Bone marrow (tissue), 2 donors: Measurements from ENCODE around the gene CMIP.
"Not testable (repeated sequence)": the region's sequence is repeated elsewhere in the genome, so short reads cannot be mapped to it uniquely, and the experiment has no call there.

Experiments used
- DNase-seq, 2 donors: peaks; one replicate each; lab custom pipeline; 2025; lab: John Stamatoyannopoulos, UW

The CMIP gene

DNA sequence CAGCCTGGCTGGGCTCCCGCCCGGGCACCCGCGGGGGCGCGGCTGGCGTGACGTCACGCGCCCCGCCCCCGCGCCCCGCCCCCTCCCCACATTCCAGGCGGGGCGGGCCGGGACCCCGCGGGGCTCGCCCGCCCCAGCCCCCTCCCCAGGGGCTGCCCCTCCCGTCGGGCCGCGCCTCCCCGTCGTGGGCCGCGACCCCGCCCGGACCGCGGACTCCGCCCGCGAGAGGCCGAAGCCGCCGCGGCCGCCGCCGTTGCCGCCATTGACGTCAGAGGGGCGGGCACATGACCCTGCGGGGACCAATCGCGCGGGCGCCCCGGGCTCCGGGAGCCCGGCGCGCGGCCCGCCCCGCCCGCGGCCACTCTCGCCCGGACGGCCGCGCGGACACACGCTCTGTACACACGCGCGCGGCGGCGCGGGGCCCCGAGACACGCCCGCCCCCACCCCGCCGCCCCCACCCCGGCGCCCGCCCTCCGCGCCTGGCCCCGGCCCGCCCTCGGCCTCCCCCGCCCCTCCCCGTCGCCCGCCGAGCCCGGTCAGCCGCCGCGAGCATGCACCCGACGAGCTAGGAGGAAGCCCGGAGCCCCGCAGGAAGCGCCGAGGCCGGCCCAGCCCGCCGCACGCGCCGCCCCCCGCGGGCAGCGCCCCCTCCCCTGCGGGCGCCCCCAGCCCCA is at the start of gene CMIP:
Gene CMIP (plus strand): TSS at position 361 of the 674 bp plus-strand sequence.
- peak in 1 of 2 donors; percentile 84 for DNase-seq

DNA sequence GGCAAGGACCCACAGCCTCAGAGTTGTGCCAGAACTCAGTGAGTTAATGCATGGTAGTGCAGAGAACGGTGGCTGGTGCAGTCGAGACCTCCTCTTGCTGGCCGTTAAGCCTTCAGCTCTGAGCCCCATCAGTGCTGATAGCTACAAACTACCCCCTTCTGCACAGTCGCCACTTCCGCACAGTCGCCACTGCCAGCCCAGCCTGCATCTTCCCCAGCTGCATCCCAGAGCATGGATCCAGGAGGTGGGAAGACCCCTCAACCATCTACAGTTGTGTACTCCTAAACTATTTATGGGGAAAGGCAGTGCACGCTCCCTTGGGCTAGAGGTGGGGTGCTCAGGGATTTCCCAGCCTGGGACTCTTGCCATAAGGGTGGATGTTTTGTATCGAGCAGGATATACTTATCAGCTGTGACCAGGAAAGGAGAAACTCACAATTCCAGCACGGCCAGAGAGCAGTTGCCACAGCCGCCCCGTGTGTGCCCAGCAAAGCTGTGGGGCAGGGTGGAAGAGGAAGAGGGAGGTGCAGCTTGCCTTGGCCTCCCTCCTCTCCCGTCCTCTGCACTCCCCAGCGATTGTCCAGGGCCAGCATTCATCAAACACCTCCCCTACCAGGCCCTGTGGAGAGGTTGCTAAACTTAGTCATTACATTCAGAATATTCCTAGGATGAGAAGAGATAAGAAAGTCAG is 49.5 kb upstream of the CMIP start:
- no peak for DNase-seq

DNA sequence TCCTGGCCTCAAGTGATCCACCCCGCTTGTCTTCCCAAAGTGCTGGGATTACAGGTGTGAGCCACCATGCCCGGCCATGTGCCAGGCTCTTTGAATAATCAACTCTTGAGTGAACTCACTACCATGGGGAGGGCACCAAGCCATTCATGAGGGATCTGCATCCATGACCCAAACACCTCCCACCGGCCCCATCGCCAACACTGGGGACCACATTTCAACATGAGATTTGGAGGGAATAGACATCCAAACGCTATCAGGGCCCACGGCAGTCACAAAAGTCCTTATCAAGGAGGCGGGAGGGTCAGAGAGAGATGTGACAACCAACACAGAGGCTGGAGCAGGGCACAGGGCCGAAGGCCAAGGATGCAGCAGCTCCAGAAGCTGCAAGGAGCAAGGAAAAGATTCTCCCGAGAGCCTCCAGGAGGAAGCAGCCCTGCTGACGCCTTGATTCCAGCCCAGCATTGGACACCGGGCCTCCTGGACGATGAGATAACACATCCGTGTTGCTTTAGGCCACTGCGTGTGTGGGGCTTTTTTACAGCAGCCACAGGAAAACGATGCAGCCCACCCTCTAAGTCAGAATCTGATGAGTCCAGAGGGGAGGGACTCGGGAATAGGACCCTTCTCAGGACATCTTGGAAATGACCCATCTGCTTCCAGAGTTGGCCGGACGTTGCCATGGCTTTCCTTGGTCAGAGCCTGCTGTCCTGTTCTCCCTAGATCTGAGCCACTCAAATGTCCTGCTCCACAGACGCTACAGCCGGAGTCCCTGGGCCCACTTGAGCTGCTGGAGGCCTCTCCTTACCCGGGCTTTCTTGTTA is 47.3 kb upstream of the CMIP start:
- no peak for DNase-seq

DNA sequence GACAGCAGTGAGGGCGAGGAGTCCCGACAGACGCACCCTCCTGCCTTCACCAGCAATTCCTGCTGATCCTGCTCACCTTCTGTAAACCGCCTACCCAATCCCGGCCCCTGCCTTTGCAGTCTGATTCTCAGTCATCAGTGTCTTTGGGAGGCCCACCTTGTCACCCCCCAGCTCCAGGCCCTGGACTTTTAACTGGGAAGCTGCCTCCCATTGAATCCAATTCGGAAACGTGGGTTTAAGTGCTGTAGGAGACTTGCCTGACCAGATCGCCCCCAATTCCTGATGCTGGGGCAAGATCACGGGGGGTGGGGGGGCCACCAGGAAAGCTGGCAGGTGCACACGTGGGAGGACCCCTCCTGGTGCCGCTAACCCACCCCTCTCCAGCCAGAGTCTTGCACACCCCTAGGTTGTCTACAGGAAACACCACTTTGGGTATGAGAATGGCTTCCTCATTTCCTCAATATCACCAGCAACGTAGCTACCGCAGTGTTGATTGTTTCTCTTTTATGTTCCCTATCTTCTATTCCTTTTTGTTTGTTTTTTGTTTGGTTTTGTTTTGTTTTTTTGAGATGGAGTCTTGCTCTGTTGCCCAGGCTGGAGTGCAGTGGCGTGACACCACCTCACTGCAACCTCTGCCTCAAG is 46.6 kb upstream of the CMIP start:
- DNase-seq, result no peak

DNA sequence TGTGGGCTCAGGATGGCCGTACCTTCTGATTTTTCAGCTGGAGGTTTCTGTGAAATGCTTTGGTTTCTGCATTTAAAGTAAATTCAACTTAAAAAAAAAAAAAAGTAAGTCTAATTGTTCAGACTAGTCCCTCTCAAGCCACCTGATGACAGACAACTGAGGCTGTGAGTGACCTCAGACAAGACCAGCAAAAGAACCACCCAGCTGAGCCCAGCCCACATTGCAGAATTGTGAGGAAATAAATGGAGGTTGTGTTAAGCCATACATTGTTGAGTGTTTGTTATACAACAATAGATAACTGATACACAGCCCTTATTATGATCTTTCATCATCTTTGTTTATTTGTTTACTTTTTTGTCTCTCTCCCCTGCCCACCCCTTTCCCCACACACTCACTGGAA is 44.7 kb upstream of the CMIP start:
- no peak for DNase-seq

DNA sequence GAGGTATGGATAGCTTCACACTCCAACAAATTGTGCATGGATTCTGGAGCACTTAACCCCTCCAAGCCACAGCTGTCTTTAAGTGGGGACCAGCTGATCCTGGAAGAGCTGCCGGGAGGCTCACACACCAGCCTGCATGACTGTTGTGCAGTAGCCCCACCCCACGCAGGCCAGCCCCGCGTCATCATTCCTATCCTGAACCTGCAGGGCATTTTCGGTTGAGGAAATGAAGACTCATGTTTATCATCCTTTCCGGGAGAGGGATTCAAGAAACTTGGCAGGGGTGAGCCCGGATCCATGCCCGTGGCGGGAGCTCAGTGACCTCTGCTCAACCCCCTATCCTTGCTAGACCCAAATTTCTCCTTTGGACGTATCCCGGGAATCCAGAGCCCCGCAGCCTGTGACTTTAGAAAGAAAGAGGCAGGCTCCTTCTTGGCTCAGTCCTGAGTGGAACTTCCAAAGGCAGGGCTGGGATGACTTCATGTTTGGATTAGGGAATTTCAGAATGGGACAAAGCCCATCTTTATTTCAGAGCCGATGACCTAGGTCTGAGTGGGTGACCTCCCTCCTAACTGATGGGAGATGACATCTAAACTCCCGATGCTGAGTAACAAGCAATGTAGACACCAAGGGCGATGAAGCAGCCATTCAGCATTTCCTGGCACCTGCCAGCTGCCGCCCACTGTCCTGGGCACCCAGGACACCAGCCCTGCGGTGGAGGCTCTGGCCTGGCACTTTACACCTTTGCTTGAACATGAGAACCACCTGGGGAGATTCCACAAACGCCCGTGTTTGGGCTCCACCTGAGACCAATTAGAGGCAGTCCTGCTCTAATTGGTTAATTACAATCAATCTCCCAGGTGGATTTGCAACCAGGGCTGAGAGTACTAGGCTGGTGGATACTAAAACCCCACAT is 43.3 kb upstream of the CMIP start:
- no peak for DNase-seq

DNA sequence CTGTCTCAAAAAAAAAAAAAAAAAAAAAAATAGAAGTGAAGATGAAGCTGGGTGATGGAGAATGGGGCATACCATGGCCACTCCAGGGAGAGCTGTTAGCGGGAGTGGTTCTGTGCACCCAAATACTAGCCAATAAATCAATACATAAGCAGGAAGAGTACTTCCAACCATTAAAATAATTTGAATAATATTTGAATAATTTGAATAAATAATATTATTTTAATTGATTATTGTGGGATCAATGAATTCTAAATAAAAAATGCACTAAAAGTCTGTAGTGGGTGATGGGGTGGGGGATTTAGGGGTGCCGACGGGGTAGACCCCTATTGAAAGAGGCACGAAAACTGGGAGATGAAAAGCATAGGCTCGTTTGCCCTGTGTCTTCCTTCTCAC is 41.4 kb upstream of the CMIP start:
- no peak for DNase-seq

DNA sequence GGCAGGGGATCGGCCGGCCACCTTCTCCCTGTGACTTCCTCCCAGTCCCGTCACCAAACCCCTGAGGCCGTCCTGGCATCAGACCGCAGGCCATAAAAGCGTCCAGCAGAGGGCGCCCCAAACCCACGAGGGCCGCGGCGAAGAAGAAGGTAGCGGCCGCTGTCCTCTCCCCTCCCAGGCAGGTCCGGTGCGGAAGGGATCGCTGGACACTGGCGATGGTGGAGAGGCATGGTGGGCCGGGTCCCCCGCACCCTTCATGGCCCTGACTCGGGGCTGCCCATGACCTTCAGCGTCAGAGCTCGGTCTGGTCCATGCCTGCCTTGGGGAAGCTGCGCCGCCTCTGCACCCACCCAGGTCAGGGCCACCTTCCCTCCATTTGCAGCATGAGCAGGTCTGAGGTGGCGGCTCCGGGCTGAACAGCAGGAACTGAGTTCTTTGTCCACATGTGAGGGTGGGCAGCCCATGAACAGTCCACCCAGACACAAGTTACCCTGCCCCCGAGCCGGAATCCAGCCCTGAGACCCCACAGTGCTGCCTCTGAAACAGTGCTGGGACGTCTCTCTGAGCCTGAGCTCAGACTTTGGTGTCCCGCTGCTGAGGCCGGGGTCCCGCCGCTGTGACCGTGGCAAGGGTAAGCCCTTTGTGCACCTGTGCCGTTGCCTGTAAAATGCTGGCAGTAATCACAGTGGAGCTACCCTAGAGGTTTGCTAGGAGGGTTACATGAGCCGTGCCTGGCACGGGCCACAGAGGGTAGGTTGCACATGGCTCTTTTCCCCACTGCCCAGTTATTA is 40.8 kb upstream of the CMIP start:
- peak; percentile 53 to 62 for DNase-seq

DNA sequence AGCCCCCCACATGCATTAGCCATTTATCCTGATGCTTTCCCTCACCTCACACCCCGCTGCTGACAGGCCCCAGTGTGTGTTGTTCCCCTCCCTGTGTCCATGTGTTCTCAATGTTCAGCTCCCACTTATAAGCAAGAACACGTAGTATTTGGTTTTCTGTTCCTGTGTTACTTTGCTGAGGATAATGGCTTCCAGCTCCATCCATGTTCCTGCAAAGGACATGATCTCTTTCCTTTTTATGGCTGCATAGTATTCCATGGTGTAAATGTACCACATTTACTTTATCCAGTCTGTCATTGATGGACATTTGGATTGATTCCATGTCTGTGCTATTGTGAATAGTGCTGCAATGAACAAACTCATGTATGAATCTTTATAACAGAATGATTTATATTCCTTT is 39.6 kb upstream of the CMIP start:
- DNase-seq, result not testable (repeated sequence)

DNA sequence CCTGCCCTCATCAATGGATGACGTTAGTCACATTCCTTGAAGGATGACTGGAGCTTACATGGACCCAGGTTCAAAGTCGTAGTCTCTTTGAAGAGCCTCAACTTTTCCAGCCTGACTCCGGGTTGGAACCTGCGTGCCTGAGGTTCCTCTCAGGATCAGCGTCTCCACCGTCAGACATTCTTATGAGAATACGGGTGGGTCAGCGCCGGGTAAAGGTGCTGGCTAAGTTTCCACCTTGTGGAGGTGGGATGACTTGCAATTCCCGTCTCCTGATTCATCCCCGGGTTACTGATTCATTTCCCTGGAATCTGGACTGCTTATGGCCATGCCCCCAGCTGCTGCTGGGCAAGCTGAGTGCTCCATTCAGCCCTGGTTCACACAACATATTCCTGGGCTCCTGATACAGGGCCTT is 38.9 kb upstream of the CMIP start:
- no peak for DNase-seq

DNA sequence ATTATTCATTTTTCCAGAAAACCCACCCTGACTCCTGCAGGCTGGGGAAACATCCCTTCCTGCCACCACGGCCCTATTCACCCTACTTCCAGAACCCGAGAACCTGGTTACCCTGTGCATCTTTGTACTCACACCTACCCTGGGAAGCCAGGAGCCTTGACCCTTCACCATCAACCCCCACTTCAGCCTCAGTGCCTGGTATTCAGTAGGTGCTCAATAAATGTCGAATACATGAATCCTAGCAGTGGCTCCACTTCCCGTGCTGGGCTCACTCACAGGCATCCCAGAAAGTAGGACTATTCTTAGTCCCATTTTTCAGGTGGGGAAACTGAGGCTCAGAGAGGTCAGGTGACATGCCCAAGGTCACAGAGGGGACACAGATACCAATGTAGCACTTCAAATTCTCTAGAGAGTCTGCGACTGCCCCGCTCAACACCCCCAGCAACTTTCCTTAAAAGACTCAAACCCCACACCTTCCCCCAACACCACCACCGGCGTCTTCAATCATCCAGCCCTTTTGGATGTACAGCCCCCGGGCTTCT is 36.1 kb upstream of the CMIP start:
- no peak for DNase-seq

DNA sequence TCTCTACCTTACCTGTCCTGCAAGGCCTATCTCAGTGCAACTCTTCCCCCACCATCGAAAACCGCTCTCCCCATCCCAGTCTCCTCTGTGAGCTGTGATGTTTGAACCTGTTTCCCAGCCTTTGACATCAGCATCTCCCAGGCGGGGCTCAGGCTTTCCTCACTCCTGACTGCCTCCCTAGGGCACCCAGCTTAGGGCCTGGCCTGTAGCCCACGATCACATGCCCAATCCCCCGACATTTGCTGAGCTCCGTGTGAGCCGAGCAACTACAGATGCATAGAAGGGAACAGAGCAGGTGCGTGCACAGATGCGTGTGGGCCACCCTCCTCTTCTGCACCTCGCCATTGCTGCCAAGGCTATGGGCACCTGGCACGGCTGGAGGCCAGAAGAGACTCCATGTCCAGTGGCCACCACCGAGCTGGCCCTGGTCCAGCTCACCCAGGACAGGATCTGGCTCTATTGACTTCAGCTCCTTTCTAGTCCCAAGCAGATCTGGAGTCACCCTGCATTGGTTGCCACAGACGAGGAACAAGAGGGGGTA is 35.5 kb upstream of the CMIP start:
- no peak for DNase-seq

DNA sequence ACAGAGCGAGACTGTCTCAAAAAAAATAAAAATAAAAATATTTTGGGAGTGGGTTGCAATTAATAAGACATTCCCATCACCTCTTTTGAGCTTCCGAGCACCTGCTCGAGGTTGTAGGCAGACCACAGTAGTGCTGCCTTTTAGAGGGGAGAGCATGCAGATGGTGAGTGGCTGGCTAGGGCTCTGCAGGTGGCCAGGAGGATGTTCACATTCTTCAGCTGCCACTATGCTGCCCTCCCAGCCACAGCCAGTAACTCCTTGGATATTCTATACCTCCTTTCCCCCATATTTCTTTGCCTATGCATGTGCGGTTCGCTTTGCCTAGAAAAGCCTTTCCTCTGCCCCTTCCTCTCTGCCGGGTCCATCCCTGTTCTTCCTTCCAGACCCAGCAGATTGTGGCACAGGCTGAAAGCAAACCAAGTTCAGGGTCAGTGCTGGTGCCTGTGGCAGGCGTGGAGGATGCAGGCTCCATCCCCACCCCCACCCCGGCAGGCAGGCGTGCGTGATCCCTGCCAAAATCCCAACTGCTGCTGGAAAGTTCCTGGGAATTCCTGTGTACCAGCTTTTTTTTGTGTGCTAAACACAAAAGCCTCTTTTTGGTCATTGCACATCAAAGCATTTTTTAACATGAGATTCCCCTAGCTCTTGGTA is 33.8 kb upstream of the CMIP start:
- no peak for DNase-seq

DNA sequence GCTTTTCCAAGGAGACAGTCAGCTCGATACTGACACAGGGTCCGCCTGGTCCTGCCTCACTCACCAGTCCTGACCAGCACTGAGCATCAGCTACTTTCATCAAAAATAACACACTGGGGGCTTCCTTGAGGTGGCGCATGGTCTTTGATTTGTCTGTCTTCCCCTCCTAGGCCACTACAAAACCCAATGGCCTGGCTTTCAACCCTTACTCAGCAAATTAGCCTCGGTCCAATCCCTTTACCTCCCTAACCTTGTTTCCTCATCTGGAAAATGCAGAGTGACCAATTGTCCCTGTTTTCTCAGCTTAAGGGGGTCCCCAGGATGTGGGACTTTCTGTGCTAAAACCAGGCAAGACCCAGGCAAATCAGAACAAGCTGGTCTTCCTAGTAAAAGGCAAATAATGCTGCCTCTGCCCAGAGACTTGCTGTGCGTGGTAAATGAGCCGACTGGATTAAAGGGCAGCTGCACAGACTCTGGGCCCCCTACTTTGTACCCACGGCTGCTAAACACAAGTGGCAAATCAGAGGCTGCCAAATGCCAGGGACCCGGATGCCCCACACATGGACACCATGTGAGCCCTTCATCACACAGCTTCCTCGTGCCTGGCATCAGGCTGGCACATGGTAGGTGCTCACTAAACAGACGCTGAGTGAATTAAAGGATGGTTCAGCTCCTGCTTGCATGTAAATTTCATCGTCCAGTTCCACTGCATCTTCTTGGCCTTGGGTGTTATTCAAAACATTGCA is 31.2 kb upstream of the CMIP start:
- DNase-seq, result no peak

DNA sequence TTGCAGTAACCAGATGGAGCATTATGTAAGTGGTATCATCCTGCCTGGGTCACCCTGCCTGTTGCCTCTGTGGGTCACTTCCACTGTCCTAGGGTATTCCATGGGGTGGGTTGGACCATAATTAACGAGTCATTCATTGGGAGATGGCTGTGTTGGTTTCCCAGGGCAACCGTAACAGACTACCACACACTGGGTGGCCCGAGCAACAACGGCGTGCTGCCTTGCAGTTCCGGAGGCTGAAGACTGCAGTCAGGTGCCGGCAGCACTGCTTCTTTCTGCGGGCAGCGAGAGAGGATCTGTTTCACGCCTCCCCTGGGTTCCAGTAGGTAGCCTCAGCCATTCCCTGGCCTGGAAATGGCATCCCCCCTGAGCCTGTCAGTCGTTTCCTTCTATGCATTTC is 28.9 kb upstream of the CMIP start:
- DNase-seq, result no peak

DNA sequence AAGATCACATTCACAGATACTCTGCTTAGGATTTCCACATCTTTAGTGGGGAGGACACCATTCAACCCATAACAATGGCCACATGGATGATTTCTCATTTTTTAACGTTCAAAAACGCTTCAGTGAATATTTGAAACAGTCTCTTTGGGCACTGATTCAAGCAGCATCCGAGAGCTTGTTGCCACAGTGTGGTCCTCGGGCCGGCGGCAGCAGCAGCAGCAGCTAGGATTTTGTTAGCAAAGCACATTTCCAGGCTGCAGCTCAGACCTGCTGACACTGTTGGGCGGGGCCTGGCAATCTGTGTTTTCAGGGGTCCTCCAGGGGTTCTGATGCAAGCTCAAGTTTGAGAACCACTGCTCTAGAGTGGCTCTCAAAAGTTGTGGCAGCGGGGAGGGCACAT is 27.9 kb upstream of the CMIP start:
- DNase-seq, result no peak

DNA sequence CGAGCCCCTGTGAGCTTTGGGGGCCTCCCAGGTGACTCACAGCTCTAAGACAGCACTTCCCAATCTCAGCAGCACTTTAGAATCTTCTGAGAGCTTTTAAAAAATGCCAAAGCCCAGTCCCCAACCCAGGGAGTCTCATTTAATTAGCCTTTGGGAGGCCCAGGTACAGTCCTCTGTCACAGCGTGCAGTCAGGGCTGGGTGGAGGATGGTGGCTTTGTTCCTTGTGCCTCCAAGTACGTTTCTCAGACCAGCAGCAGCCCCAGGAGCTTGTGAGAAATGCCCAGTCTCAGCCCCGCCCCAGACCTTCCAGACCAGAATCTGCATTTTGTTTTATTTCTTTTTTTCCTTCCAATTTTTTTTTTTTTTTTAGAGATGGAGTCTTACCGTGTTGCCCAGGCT is 27.4 kb upstream of the CMIP start:
- no peak for DNase-seq

DNA sequence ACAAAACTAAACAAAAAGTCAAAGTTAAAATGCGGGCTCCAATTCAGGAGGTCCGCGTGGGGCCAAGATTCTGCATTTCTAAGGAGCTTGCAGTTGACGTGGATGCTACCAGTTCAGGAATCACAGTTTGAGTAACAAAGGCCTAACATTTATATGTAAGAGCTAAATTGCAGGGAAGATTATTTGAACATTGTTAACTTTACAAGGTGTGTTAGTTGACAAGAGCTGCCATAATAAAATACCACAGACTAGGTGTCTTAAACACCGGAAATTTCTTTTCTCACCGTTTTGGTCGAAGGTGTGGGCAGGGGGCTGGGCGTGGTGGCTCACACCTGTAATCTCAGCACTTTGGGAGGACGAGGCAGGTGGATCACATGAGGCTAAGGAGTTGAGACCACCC is 24.8 kb upstream of the CMIP start:
- no peak for DNase-seq

DNA sequence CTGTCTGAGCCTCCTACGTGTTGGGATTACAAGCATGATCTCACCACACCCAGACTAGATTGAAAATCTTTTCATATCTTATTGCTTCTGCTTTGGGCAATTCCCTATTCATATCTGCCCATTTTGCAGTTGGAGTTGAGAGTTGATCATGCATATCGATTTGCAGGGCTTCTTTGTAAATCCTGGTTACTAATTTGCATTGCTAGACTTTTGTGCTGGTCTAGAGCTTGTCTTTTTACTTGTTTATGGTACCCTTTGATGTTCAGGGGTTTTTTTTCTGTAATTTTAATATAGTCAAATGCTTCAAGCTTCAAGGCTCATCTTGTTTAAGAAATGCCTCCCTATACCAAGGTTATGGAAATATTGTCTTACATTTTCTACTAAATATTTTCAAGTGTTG is 23.5 kb upstream of the CMIP start:
- no peak for DNase-seq
